ENCODE results near the gene LUC7L2. TPM values are rescaled to one million over a fixed set of nuclear protein-coding genes. Genes with fewer than 3 reads are reported as not detected.

LUC7L2 gene
- total RNA-seq, 1 experiment from 2014 or later = 111 TPM

DNA sequence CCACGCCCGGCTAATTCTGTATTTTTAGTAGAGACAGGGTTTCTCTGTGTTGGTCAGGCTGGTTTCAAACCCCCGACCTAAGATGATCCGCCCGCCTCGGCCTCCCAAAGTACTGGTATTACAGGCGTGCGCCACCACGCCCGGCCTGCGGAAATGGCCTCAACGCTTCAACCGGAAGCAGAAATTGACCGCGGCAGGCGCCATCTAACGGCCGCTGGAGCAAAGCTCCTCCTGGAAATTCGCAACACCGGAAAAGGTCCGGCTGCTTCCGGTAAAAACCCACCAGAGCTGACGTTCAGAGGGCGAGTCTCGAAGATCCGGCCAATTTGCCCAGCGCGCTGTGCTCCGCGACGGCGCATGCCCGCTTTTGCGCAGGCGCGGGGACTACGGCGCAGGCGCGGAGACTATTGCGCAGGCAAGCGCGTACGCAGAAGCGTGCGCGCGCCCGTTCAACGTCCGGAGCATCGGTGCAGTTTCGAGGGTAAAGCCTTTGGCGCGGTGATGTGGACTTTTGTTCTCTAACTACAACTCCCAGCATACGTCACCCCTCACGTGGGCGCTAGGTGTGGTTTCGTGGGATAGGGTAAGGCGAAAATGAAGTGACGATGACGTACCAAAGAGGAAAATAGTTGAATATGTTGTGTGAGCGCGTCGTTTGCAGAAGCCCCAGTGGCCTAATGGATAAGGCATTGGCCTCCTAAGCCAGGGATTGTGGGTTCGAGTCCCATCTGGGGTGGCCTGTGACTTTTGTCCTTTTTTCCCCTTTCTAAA, 19.5 kb upstream of the LUC7L2 start:
- Histone ChIP-seq H3K79me2 (ENCODE audit: low read depth) (peaks cover 28% of the 10 kb centered on the region), H3K9me3 (ENCODE audit: insufficient read depth, low read depth) (0 out of 2 replicates have a peak, but pooled peaks cover 4% of the 10 kb centered on the region), H3K36me3 (ENCODE audit: low read depth) (0 out of 2 replicates have a peak, but pooled peaks cover under 1% of the 10 kb centered on the region), H3K27ac (peak overlapping the region; percentile 93), H2AFZ (peak overlapping the region; percentile 98), H3K9me2 (ENCODE audit: insufficient read depth) (no peaks in the 10 kb centered on the region), H3K27me3 (ENCODE audit: insufficient read depth, low read depth) (no peaks in the 10 kb centered on the region), H3F3A (ENCODE audit: insufficient read depth, low read depth) (peaks cover 22% of the 10 kb centered on the region), H3K4me3 (peak overlapping the region; percentile 80), H3K4me2 (peak overlapping the region; percentile 91), H4K20me1 (ENCODE audit: insufficient read depth) (no peaks in the 10 kb centered on the region), H3K4me1 (replicated peaks; ENCODE audit: insufficient read depth) (peaks cover 10% of the 10 kb centered on the region; the same call in 1 of the 2 replicates)
- DNase-seq = peak; percentile 99
- ChIA-PET POLR2A (ENCODE audit: unreplicated experiment) (interaction anchor here (0.5 to 0.7 kb wide), 3 partner anchors 20 to 205 kb away, joined by 3 read pairs; partner anchors contain the start of gene LUC7L2), CTCF (no interaction called here)
- no peak for TF ChIP-seq EZH2 (IDR thresholded peaks at IDR 0.05; ENCODE audit: low read depth)
- TF ChIP-seq, protein P1, sequence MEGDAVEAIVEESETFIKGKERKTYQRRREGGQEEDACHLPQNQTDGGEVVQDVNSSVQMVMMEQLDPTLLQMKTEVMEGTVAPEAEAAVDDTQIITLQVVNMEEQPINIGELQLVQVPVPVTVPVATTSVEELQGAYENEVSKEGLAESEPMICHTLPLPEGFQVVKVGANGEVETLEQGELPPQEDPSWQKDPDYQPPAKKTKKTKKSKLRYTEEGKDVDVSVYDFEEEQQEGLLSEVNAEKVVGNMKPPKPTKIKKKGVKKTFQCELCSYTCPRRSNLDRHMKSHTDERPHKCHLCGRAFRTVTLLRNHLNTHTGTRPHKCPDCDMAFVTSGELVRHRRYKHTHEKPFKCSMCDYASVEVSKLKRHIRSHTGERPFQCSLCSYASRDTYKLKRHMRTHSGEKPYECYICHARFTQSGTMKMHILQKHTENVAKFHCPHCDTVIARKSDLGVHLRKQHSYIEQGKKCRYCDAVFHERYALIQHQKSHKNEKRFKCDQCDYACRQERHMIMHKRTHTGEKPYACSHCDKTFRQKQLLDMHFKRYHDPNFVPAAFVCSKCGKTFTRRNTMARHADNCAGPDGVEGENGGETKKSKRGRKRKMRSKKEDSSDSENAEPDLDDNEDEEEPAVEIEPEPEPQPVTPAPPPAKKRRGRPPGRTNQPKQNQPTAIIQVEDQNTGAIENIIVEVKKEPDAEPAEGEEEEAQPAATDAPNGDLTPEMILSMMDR (conservative IDR thresholded peaks at IDR 0.05) = peak; percentile 80
- intact Hi-C loops (cut with micrococcal nuclease; ENCODE audit: unreplicated experiment) = loop anchor here (1.0 to 10.0 kb wide), 6 partner anchors 109 to 587 kb away; partner anchors contain the start of genes UBN2 and ZC3HAV1
- no TSS peak for BruUV-seq (replicated peaks)

DNA sequence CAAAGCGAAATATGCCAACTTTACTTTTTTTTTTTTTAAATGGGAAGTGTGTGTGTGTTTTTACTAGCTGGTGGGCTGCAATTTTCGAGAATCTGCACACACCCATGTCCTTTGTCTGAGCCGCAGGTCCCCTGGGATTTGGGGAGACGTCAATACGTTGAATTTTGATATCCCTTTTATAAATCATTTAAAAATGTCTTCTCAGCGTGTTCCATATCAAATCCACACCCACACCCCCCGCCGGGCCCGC, 19.0 kb upstream of the LUC7L2 start:
- ChIA-PET POLR2A (ENCODE audit: unreplicated experiment) (interaction anchor here (0.5 kb wide), 1 partner anchor 19 kb away, joined by 3 read pairs; the partner anchor contains the start of gene LUC7L2), CTCF (no interaction called here)
- H3K27me3 ChIP-seq (ENCODE audit: insufficient read depth, low read depth) = no peaks in the 10 kb centered on the region
- intact Hi-C loops (cut with micrococcal nuclease; ENCODE audit: unreplicated experiment) = loop anchor here (1.0 to 10.0 kb wide), 7 partner anchors 19 to 588 kb away; partner anchors contain the start of genes LUC7L2, UBN2 and ZC3HAV1
- H3K79me2 ChIP-seq (ENCODE audit: low read depth) = peaks cover 28% of the 10 kb centered on the region
- no peaks in the 10 kb centered on the region for H4K20me1 ChIP-seq (ENCODE audit: insufficient read depth)
- no TSS peak for BruUV-seq (replicated peaks)
- H3K4me3 ChIP-seq = peak overlapping the region; percentile 80
- 0 out of 2 replicates have a peak, but pooled peaks cover 4% of the 10 kb centered on the region for H3K36me3 ChIP-seq (ENCODE audit: low read depth)
- H3K4me2 ChIP-seq = peak overlapping the region; percentile 91
- peaks cover 10% of the 10 kb centered on the region; the same call in 1 of the 2 replicates for H3K4me1 ChIP-seq (replicated peaks; ENCODE audit: insufficient read depth)
- no peak for DNase-seq
- TF ChIP-seq EZH2 (IDR thresholded peaks at IDR 0.05; ENCODE audit: low read depth) = no peak
- TF ChIP-seq, protein P1 (conservative IDR thresholded peaks at IDR 0.05) = no peak
- H3K9me2 ChIP-seq (ENCODE audit: insufficient read depth) = no peaks in the 10 kb centered on the region
- 0 out of 2 replicates have a peak, but pooled peaks cover 4% of the 10 kb centered on the region for H3K9me3 ChIP-seq (ENCODE audit: insufficient read depth, low read depth)
- peak overlapping the region; percentile 93 for H3K27ac ChIP-seq
- peak overlapping the region; percentile 98 for H2AFZ ChIP-seq
- H3F3A ChIP-seq (ENCODE audit: insufficient read depth, low read depth) = peaks cover 22% of the 10 kb centered on the region

DNA sequence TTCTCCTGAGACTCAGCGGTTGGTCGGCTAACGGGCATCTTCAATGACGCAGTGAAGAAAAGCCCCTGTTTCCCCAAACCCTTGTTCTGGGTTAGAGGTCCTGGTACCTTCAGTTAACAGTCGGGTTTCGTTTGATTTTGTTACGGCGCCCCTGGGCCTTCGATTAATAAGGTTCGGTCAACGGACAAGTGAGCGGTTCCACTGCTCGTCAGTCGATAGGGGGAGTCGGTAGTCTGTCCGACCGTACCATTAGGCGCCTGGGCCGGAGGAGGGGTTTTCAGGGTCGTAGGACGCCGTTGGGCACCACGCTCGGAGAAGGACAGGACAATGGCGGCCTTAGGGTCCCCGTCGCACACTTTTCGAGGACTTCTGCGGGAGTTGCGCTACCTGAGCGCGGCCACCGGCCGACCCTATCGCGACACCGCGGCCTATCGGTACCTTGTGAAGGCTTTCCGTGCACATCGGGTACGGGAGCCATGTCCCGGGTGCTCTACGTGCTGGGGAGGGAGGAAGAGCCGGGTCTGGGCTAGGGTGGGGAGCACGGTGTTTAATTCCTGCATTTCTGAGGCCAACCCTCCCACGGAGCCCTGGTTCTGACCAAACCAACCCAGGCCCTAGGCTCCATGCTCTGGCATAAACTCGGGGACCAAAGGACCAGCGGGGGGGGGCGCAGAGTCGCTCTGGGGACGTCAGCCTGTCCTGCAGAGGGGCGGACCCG, 18.5 kb upstream of the LUC7L2 start, which contains the start of gene FMC1:
Gene FMC1, plus strand, starts transcription at position 280 of the 718 bp plus-strand sequence. Its CDS starts 48 bp downstream, at position 328.
- intact Hi-C loops (cut with micrococcal nuclease; ENCODE audit: unreplicated experiment) = loop anchor here (1.0 to 10.0 kb wide), 5 partner anchors 18 to 588 kb away; partner anchors contain the start of gene LUC7L2

More for the DNA sequence above, 18.5 kb upstream of the LUC7L2 start, which contains the start of gene FMC1:
- no peak for TF ChIP-seq EZH2 (IDR thresholded peaks at IDR 0.05; ENCODE audit: low read depth)
- TF ChIP-seq, protein P1 (conservative IDR thresholded peaks at IDR 0.05) = peak; percentile 63
- Histone ChIP-seq H2AFZ (peak within 1 kb of the TSS; percentile 98), H3K27me3 (ENCODE audit: insufficient read depth, low read depth) (no peaks in the 10 kb centered on the region), H3K9me2 (ENCODE audit: insufficient read depth) (no peaks in the 10 kb centered on the region), H3F3A (ENCODE audit: insufficient read depth, low read depth) (peaks cover 22% of the 10 kb centered on the region), H3K4me3 (peak within 1 kb of the TSS; percentile 80), H3K4me2 (peak within 1 kb of the TSS; percentile 91), H3K79me2 (ENCODE audit: low read depth) (peaks cover 28% of the 10 kb centered on the region), H3K4me1 (replicated peaks; ENCODE audit: insufficient read depth) (peaks cover 10% of the 10 kb centered on the region; the same call in 1 of the 2 replicates), H3K36me3 (ENCODE audit: low read depth) (0 out of 2 replicates have a peak, but pooled peaks cover 4% of the 10 kb centered on the region), H3K9me3 (ENCODE audit: insufficient read depth, low read depth) (0 out of 2 replicates have a peak, but pooled peaks cover 4% of the 10 kb centered on the region), H3K27ac (peak within 1 kb of the TSS; percentile 93), H4K20me1 (ENCODE audit: insufficient read depth) (no peaks in the 10 kb centered on the region)
- BruUV-seq (replicated peaks) = TSS peak; percentile 78
- ChIA-PET CTCF (no interaction called here), POLR2A (ENCODE audit: unreplicated experiment) (interaction anchor here (0.5 kb wide), 1 partner anchor 19 kb away, joined by 3 read pairs; the partner anchor contains the start of gene LUC7L2)
- peak; percentile 83 to 87 for DNase-seq
